SK-N-SH (cell line): Measurements from ENCODE around the gene LSM14B. TPM values are rescaled to one million over a fixed set of nuclear protein-coding genes. Genes with fewer than 3 reads are reported as not detected.

ENCODE experiments used
- CTCF ChIA-PET: fragments of 300-600, 350-600 bp; formaldehyde crosslinking; extraction: SDS; loops from one replicate; lab custom pipeline; 2021; lab: Yijun Ruan, JAX
- POLR2A ChIA-PET: fragments of 350-600 bp; sonication (Branson Sonifier 250); formaldehyde crosslinking; extraction: SDS; loops from one replicate; lab custom pipeline; 2020; ENCODE audit warnings: antibody characterized with exemption, inconsistent platforms; lab: Yijun Ruan, JAX
- DNase-seq: peaks from one replicate; pipeline ENCODE4 v3.0.0; 2012
- H2AFZ ChIP-seq: fragments of 200-600 bp; sonication (generic); 2 replicates; pipeline ENCODE4 v1.8.1; 2016; ENCODE audit warnings: antibody characterized with exemption, mild to moderate bottlenecking, low read depth
- H3F3A ChIP-seq: fragments of 200-600 bp; sonication (generic); replicated peaks from 2 replicates; pipeline ENCODE3; 2016; ENCODE audit warnings: antibody characterized with exemption, mild to moderate bottlenecking; ENCODE audit not compliant: insufficient read depth
- H3K27ac ChIP-seq, 2 experiments: fragments of 200-500 bp in 1 of 2; fragments of 200-600 bp in 1 of 2; sonication (Bioruptor generic) in 1 of 2; sonication (generic), shearing (Covaris generic) in 1 of 2; 2 replicates each; pipeline versions ENCODE4 v1.5.1 to v1.6.1; 2014 to 2016; ENCODE audit warnings: low read depth in 2 of 2, inconsistent platforms in 1 of 2, low read length in 1 of 2, mild to moderate bottlenecking in 1 of 2, mixed read lengths in 1 of 2
- H3K27me3 ChIP-seq: fragments of 200-600 bp; sonication (generic), shearing (Covaris generic); 2 replicates; pipeline ENCODE4 v1.6.1; 2016; ENCODE audit warnings: mixed run types; ENCODE audit not compliant: insufficient read depth
- H3K36me3 ChIP-seq, 2 experiments: fragments of 200-500 bp in 1 of 2; fragments of 200-600 bp in 1 of 2; sonication (Bioruptor generic) in 1 of 2; sonication (generic) in 1 of 2; replicated peaks in 1 of 2; 2 replicates each; pipeline versions ENCODE3 to v1.5.1; 2014 to 2016; ENCODE audit warnings: low read length in 1 of 2, mild to moderate bottlenecking in 1 of 2; ENCODE audit not compliant: insufficient read depth in 2 of 2, control insufficient read depth in 1 of 2
- H3K4me1 ChIP-seq, 2 experiments: fragments of 200-500 bp in 1 of 2; fragments of 200-600 bp in 1 of 2; sonication (Bioruptor generic) in 1 of 2; sonication (generic), shearing (Covaris generic) in 1 of 2; 2 replicates each; pipeline versions ENCODE4 v1.5.1 to v1.6.1; 2014 to 2016; ENCODE audit warnings: low read depth in 1 of 2, low read length in 1 of 2, mixed run types in 1 of 2; ENCODE audit not compliant: insufficient read depth in 2 of 2, control insufficient read depth in 1 of 2
- H3K4me2 ChIP-seq: fragments of 200-600 bp; sonication (generic), shearing (Covaris generic); 2 replicates; pipeline ENCODE4 v1.6.1; 2017; ENCODE audit warnings: mixed run types
- H3K4me3 ChIP-seq, 2 experiments: fragments of 200-500 bp in 1 of 2; fragments of 200-600 bp in 1 of 2; sonication (Bioruptor generic) in 1 of 2; sonication (generic), shearing (Covaris generic) in 1 of 2; 2 replicates each; pipeline versions ENCODE4 v1.5.1 to v1.8.1; 2014 to 2016; ENCODE audit warnings: low read depth in 2 of 2, inconsistent platforms in 1 of 2, low read length in 1 of 2, mild to moderate bottlenecking in 1 of 2, mixed read lengths in 1 of 2, moderate library complexity in 1 of 2
- H3K79me2 ChIP-seq: fragments of 200-600 bp; sonication (generic); 2 replicates; pipeline ENCODE4 v1.8.1; 2017; ENCODE audit warnings: mild to moderate bottlenecking; ENCODE audit not compliant: insufficient read depth
- H3K9ac ChIP-seq: fragments of 200-600 bp; sonication (generic); 2 replicates; pipeline ENCODE4 v1.6.1; 2017; ENCODE audit warnings: mixed run types
- H3K9me2 ChIP-seq: fragments of 200-600 bp; sonication (generic); 2 replicates; pipeline ENCODE4 v1.6.1; 2017; ENCODE audit warnings: mixed run types
- H3K9me3 ChIP-seq: fragments of 200-600 bp; sonication (generic); 2 replicates; pipeline ENCODE4 v1.6.1; 2017; ENCODE audit warnings: mixed run types, mild to moderate bottlenecking, moderate library complexity
- H4K20me1 ChIP-seq: fragments of 200-600 bp; sonication (generic); 2 replicates; pipeline ENCODE4 v1.6.1; 2017; ENCODE audit warnings: mild to moderate bottlenecking, mixed run types; ENCODE audit not compliant: insufficient read depth
- EZH2phosphoT487 ChIP-seq: fragments of 200-600 bp; sonication (generic); IDR thresholded peaks from 2 replicates; pipeline ENCODE4 v1.6.1; 2017; ENCODE audit warnings: low read depth, mixed run types, mild to moderate bottlenecking, antibody characterized with exemption, moderate library complexity, borderline replicate concordance
- FOSL2 ChIP-seq: IDR thresholded peaks from 2 replicates; pipeline ENCODE4 v1.4.0; 2012; ENCODE audit warnings: low read depth, mild to moderate bottlenecking, moderate library complexity, borderline replicate concordance
- FOXJ3 ChIP-seq: sonication (generic); formaldehyde crosslinking; IDR thresholded peaks from 2 replicates; pipeline ENCODE4 v1.5.1; 2020; ENCODE audit warnings: mild to moderate bottlenecking, missing genetic modification reagents
- GATA2 ChIP-seq: sonication (generic); formaldehyde crosslinking; IDR thresholded peaks from 2 replicates; pipeline ENCODE4 v1.5.0; 2020; ENCODE audit warnings: mild to moderate bottlenecking, missing genetic modification reagents
- JUND ChIP-seq: IDR thresholded peaks from 2 replicates; pipeline ENCODE4 v1.4.0; 2012
- NFIC ChIP-seq: IDR thresholded peaks from 2 replicates; pipeline ENCODE4 v1.4.0; 2012; ENCODE audit warnings: borderline replicate concordance
- POLR2AphosphoS5 ChIP-seq: IDR thresholded peaks from 2 replicates; pipeline ENCODE4 v1.6.1; 2012; ENCODE audit warnings: low read depth, low read length
- RCOR1 ChIP-seq: fragments of 150-350 bp; IDR thresholded peaks from 2 replicates; pipeline ENCODE4 v1.6.1; 2017; ENCODE audit warnings: antibody characterized with exemption, low read length
- RFX5 ChIP-seq: IDR thresholded peaks from 2 replicates; pipeline ENCODE4 v1.6.1; 2012; ENCODE audit warnings: mild to moderate bottlenecking, improper control_type of control experiment, low read length
- SIN3A ChIP-seq: IDR thresholded peaks from 2 replicates; pipeline ENCODE4 v1.6.1; 2012; ENCODE audit warnings: low read depth, mild to moderate bottlenecking, low read length, moderate library complexity, borderline replicate concordance
- TAF1 ChIP-seq: IDR thresholded peaks from 2 replicates; pipeline ENCODE4 v1.6.1; 2012; ENCODE audit warnings: low read depth, mild to moderate bottlenecking, low read length, moderate library complexity, borderline replicate concordance
- TCF12 ChIP-seq: IDR thresholded peaks from 2 replicates; pipeline ENCODE4 v1.4.0; 2012
- TEAD4 ChIP-seq: IDR thresholded peaks from 2 replicates; pipeline ENCODE4 v1.4.0; 2012; ENCODE audit warnings: mild to moderate bottlenecking, borderline replicate concordance; ENCODE audit not compliant: insufficient read depth
- YY1 ChIP-seq: IDR thresholded peaks from 2 replicates; pipeline ENCODE4 v1.4.0; 2012; ENCODE audit warnings: low read depth, mild to moderate bottlenecking
- WGBS: methylation state at CpG from one replicate; pipeline ENCODE4 v1.1.6; 2017; ENCODE audit warnings: low lambda C conversion rate; 5-methylcytosine and 5-hydroxymethylcytosine counted together
- polyA plus RNA-seq, 3 experiments: library from polyadenylated mRNA; depleted of rRNA; stranded (reverse); fragments of >200 nt; gene quantifications; 2 replicates each; pipeline ENCODE4 v1.2.3, GENCODE V29; 2012
- TF ChIP-seq, protein P1 (sequence below): IDR thresholded peaks from 2 replicates; pipeline ENCODE4 v1.6.1; 2012; ENCODE audit warnings: mild to moderate bottlenecking, low read depth, low read length, moderate library complexity
- TF ChIP-seq, protein P2 (sequence below): IDR thresholded peaks from 2 replicates; pipeline ENCODE4 v1.4.0; 2012; ENCODE audit warnings: low read depth
- TF ChIP-seq, protein P3 (sequence below): fragments of 150-350 bp; IDR thresholded peaks from 2 replicates; pipeline ENCODE4 v1.6.1; 2017; ENCODE audit warnings: antibody characterized with exemption, low read length, low read depth, borderline replicate concordance
- TF ChIP-seq, protein P4 (sequence below): IDR thresholded peaks from 2 replicates; pipeline ENCODE4 v1.4.0; 2012; ENCODE audit warnings: low read depth, borderline replicate concordance
- TF ChIP-seq, protein P5 (sequence below): fragments of 150-350 bp; IDR thresholded peaks from 2 replicates; pipeline ENCODE4 v1.6.1; 2016; ENCODE audit warnings: mild to moderate bottlenecking, low read depth, low read length

The LSM14B gene
- polyA plus RNA-seq, 1 of the 3 experiments (the other 2 are of a cell fraction): 64.6 TPM

DNA sequence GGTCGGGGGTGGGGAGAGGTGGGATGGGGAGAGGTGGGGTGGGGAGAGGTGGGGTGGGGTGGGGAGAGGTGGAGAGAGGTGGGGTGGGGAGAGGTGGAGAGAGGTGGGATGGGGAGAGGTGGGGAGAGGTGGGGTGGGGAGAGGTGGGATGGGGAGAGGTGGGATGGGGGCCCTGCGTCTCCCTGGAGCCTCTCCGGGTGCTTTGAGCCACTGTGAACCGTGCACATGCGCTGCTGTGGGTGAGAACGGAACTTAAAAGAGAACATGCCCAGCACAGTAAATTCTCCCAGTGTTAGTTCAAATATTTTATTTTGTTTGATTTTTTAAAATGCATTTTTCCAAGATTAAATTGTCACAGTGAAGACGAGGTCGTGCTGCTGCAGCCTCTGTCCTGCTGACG lies 38.0 kb downstream of the LSM14B start:
- Histone ChIP-seq H3K9ac (no peak overlapping the region), H3K9me2 (no peaks in the 10 kb centered on the region), H3K36me3 (peaks cover 0 to 28% of the 10 kb centered on the region in 2 experiments), H3F3A (no peaks in the 10 kb centered on the region), H3K9me3 (no peaks in the 10 kb centered on the region), H4K20me1 (peaks cover 34% of the 10 kb centered on the region)
- 89% methylated on average over 9 of the region's 9 CpGs for WGBS
- CTCF ChIA-PET: no interaction called here
- TF ChIP-seq, protein P1, sequence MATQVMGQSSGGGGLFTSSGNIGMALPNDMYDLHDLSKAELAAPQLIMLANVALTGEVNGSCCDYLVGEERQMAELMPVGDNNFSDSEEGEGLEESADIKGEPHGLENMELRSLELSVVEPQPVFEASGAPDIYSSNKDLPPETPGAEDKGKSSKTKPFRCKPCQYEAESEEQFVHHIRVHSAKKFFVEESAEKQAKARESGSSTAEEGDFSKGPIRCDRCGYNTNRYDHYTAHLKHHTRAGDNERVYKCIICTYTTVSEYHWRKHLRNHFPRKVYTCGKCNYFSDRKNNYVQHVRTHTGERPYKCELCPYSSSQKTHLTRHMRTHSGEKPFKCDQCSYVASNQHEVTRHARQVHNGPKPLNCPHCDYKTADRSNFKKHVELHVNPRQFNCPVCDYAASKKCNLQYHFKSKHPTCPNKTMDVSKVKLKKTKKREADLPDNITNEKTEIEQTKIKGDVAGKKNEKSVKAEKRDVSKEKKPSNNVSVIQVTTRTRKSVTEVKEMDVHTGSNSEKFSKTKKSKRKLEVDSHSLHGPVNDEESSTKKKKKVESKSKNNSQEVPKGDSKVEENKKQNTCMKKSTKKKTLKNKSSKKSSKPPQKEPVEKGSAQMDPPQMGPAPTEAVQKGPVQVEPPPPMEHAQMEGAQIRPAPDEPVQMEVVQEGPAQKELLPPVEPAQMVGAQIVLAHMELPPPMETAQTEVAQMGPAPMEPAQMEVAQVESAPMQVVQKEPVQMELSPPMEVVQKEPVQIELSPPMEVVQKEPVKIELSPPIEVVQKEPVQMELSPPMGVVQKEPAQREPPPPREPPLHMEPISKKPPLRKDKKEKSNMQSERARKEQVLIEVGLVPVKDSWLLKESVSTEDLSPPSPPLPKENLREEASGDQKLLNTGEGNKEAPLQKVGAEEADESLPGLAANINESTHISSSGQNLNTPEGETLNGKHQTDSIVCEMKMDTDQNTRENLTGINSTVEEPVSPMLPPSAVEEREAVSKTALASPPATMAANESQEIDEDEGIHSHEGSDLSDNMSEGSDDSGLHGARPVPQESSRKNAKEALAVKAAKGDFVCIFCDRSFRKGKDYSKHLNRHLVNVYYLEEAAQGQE: no peak
- TF ChIP-seq SIN3A (no peak), POLR2AphosphoS5 (no peak)
- TF ChIP-seq, all 33 proteins: peak for 0
- H3K27ac ChIP-seq: no peak overlapping the region
- DNase-seq: no peak
- no peaks in the 10 kb centered on the region for H3K27me3 ChIP-seq
- H3K79me2 ChIP-seq: peaks cover 41% of the 10 kb centered on the region
- H3K4me1 ChIP-seq: peaks cover 0 to 5% of the 10 kb centered on the region in 2 experiments; a peak in 1 of 4 replicates
- no peak overlapping the region for H3K4me3 ChIP-seq
- H3K4me2 ChIP-seq: no peak overlapping the region
- POLR2A ChIA-PET: no interaction called here
- H2AFZ ChIP-seq: no peak overlapping the region

DNA sequence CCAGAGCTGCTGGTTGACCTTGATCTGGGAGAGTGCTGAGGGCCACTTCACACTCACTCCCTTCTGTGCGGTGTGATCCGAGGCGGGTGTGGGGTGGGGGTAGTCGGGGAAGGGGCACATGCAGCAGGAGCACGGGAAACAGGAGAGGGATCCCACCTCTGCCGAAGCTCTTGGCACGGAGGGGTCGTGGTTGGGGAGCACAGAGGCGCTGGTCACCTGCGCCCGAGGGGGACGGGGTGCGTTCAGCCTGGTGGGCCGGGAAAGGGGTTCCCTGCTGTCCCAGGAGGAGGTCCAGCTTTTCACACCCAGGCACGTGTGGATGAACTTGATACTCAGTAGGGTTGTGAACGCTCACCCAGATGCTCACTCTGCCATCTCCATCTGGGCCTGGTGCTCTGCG lies 38.6 kb downstream of the LSM14B start:
- CTCF ChIA-PET: no interaction called here
- WGBS: 93% methylated on average over 14 of the region's 17 CpGs
- peaks cover 0 to 32% of the 10 kb centered on the region in 2 experiments for H3K36me3 ChIP-seq

More for the DNA sequence above, 38.6 kb downstream of the LSM14B start:
- peaks cover 30% of the 10 kb centered on the region for H4K20me1 ChIP-seq
- H3K9me2 ChIP-seq: no peaks in the 10 kb centered on the region
- DNase-seq: no peak
- H3F3A ChIP-seq: no peaks in the 10 kb centered on the region
- TF ChIP-seq, protein P2, sequence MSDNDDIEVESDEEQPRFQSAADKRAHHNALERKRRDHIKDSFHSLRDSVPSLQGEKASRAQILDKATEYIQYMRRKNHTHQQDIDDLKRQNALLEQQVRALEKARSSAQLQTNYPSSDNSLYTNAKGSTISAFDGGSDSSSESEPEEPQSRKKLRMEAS: no peak
- TF ChIP-seq, protein P3, sequence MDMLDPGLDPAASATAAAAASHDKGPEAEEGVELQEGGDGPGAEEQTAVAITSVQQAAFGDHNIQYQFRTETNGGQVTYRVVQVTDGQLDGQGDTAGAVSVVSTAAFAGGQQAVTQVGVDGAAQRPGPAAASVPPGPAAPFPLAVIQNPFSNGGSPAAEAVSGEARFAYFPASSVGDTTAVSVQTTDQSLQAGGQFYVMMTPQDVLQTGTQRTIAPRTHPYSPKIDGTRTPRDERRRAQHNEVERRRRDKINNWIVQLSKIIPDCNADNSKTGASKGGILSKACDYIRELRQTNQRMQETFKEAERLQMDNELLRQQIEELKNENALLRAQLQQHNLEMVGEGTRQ: no peak
- TF ChIP-seq RFX5 (no peak), FOXJ3 (CRISPR knock-in tag) (no peak), TEAD4 (no peak), TCF12 (no peak), JUND (no peak), RCOR1 (no peak), EZH2phosphoT487 (no peak), YY1 (no peak), NFIC (no peak), GATA2 (CRISPR knock-in tag) (no peak), TAF1 (no peak), FOSL2 (no peak)
- TF ChIP-seq, protein P4, sequence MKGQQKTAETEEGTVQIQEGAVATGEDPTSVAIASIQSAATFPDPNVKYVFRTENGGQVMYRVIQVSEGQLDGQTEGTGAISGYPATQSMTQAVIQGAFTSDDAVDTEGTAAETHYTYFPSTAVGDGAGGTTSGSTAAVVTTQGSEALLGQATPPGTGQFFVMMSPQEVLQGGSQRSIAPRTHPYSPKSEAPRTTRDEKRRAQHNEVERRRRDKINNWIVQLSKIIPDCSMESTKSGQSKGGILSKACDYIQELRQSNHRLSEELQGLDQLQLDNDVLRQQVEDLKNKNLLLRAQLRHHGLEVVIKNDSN: no peak
- TF ChIP-seq, protein P5, sequence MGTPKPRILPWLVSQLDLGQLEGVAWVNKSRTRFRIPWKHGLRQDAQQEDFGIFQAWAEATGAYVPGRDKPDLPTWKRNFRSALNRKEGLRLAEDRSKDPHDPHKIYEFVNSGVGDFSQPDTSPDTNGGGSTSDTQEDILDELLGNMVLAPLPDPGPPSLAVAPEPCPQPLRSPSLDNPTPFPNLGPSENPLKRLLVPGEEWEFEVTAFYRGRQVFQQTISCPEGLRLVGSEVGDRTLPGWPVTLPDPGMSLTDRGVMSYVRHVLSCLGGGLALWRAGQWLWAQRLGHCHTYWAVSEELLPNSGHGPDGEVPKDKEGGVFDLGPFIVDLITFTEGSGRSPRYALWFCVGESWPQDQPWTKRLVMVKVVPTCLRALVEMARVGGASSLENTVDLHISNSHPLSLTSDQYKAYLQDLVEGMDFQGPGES: no peak
- no peak overlapping the region for H3K4me2 ChIP-seq
- no peak overlapping the region for H2AFZ ChIP-seq
- peaks cover 37% of the 10 kb centered on the region for H3K79me2 ChIP-seq
- POLR2A ChIA-PET: no interaction called here
- no peaks in the 10 kb centered on the region for H3K9me3 ChIP-seq
- H3K9ac ChIP-seq: no peak overlapping the region
- H3K27me3 ChIP-seq: no peaks in the 10 kb centered on the region
- H3K4me3 ChIP-seq: no peak overlapping the region
- H3K27ac ChIP-seq: no peak overlapping the region; a peak in 1 of 4 replicates
- H3K4me1 ChIP-seq: peaks cover 0 to 5% of the 10 kb centered on the region in 2 experiments; a peak in 1 of 4 replicates
